Measurements from ENCODE around the gene MAB21L4.

Gene MAB21L4

GRCh38 chr2:240905176-240905781 is 9.3 kb upstream of the MAB21L4 start:
- no peak for TF ChIP-seq CTCF (IDR thresholded peaks at IDR 0.05; ENCODE audit: extremely low read depth, missing control alignments)
- DNase-seq (ENCODE audit: low spot score), result no peak

- TF ChIP-seq CTCF (IDR thresholded peaks at IDR 0.05; ENCODE audit: extremely low read depth, missing control alignments), result no peak
- no peak for DNase-seq (ENCODE audit: low spot score)
Measured at GRCh38 chr2:240904216-240905175, 8.5 kb upstream of the MAB21L4 start.

GRCh38 chr2:240903191-240904060 is 7.5 kb upstream of the MAB21L4 start:
- no peak for TF ChIP-seq CTCF (IDR thresholded peaks at IDR 0.05; ENCODE audit: extremely low read depth, missing control alignments)
- DNase-seq (ENCODE audit: low spot score), result no peak

- DNase-seq (ENCODE audit: low spot score), result no peak
- no peak for TF ChIP-seq CTCF (IDR thresholded peaks at IDR 0.05; ENCODE audit: extremely low read depth, missing control alignments)
Measured at GRCh38 chr2:240902615-240903041, 6.7 kb upstream of the MAB21L4 start.

- no peak for DNase-seq (ENCODE audit: low spot score)
- no peak for TF ChIP-seq CTCF (IDR thresholded peaks at IDR 0.05; ENCODE audit: extremely low read depth, missing control alignments)
Measured at GRCh38 chr2:240901986-240902614, 6.1 kb upstream of the MAB21L4 start.

- DNase-seq (ENCODE audit: low spot score), result no peak
- TF ChIP-seq CTCF (IDR thresholded peaks at IDR 0.05; ENCODE audit: extremely low read depth, missing control alignments), result no peak
Measured at GRCh38 chr2:240900141-240900860, 4.3 kb upstream of the MAB21L4 start.

Measured in GM20000 (cell line).